ENCODE data around the gene SYT1. TPM values are rescaled to one million over a fixed set of nuclear protein-coding genes. Genes with fewer than 3 reads are reported as not detected.

SYT1 gene
- total and polyA plus RNA-seq, 2 of the 4 experiments (the other 2 are of a cell fraction): 2.8 to 3.0 TPM

- no peaks in the 10 kb centered on the region for H3K4me1 ChIP-seq (ENCODE audit: control insufficient read depth, insufficient read depth, low read length)
- H3K23ac ChIP-seq (ENCODE audit: low read depth, low read length): no peak overlapping the region
- no peak overlapping the region for H2BK120ac ChIP-seq (ENCODE audit: low read depth, low read length)
- in situ Hi-C loops (cut with MboI; ENCODE audit: low sequenced_read_pairs): no loop called here
- no peaks in the 10 kb centered on the region for H3K27me3 ChIP-seq (ENCODE audit: control insufficient read depth, insufficient read depth, low read length)
- no peaks in the 10 kb centered on the region for H3K79me1 ChIP-seq (ENCODE audit: low read depth in 1 of 2, low read length in 2 of 2)
- no peak for DNase-seq
- H2BK5ac ChIP-seq (ENCODE audit: low read depth, low read length, poor library complexity, severe bottlenecking): no peak overlapping the region
- H3K14ac ChIP-seq (replicated peaks; ENCODE audit: low read depth, low read length): no peak overlapping the region
- no peak overlapping the region for H4K5ac ChIP-seq (ENCODE audit: low read depth, low read length)
- no peak overlapping the region for H2AK5ac ChIP-seq (ENCODE audit: low read depth, low read length)
- no peak overlapping the region for H2AK9ac ChIP-seq (replicated peaks; ENCODE audit: low read depth, low read length, poor library complexity)
- intact Hi-C loops (cut with micrococcal nuclease): no loop called here
- BruUV-seq (replicated peaks): no TSS peak
- no peak overlapping the region for H4K8ac ChIP-seq (ENCODE audit: low read depth in 2 of 2, low read length in 2 of 2)
- H3K27ac ChIP-seq (ENCODE audit: insufficient read depth, low read length): no peak overlapping the region
- peaks cover 1% of the 10 kb centered on the region; the same call in 1 of the 2 replicates for H3K9me1 ChIP-seq (ENCODE audit: insufficient read depth, low read length)
- H2AFZ ChIP-seq (replicated peaks; ENCODE audit: low read length, poor library complexity): no peak overlapping the region
- no peak overlapping the region for H3K9ac ChIP-seq (ENCODE audit: low read depth, low read length)
- TF ChIP-seq NFE2L2 (IDR thresholded peaks at IDR 0.05; ENCODE audit: low read depth, low read length): peak; percentile 75
- no peak for TF ChIP-seq POLR2A (IDR thresholded peaks at IDR 0.05; ENCODE audit: low read depth, low read length)
- no peak for TF ChIP-seq CTCF (conservative IDR thresholded peaks at IDR 0.05; ENCODE audit: low read depth, low read length)
- TF ChIP-seq ELK1 (IDR thresholded peaks at IDR 0.05; ENCODE audit: borderline replicate concordance, low read depth, low read length): no peak
- no peak overlapping the region for H2BK20ac ChIP-seq (ENCODE audit: low read depth, low read length)
- dilution Hi-C loops (cut with HindIII; ENCODE audit: low sequenced_read_pairs, unreplicated experiment): no loop called here
- no peak overlapping the region for H4K91ac ChIP-seq (ENCODE audit: insufficient read depth, low read depth, low read length)
- no peak overlapping the region for H3K18ac ChIP-seq (ENCODE audit: low read depth, low read length)
- WGBS, 2 experiments (ENCODE audit: extremely low coverage in 2 of 2, insufficient read length in 1 of 2): no CpG with 5 or more reads among the region's 3 CpGs
- no peak for ATAC-seq (ENCODE audit: low read depth)
- ChIA-PET CTCF (interaction anchor here (0.6 kb wide), 1 partner anchor 931 kb away, joined by 3 read pairs; no protein-coding TSS in a partner anchor), POLR2A (ENCODE audit: unreplicated experiment) (no interaction called here)
- H3K4ac ChIP-seq (ENCODE audit: low read depth, low read length): no peak overlapping the region
- H3K4me2 ChIP-seq (ENCODE audit: low read depth, low read length): no peak overlapping the region
- H2BK15ac ChIP-seq (ENCODE audit: low read depth, low read length): no peak overlapping the region
- H4K20me1 ChIP-seq (ENCODE audit: insufficient read depth, low read length): no peaks in the 10 kb centered on the region
- no peak overlapping the region for H3K56ac ChIP-seq (ENCODE audit: extremely low read depth, insufficient read depth, low read length)
- no peaks in the 10 kb centered on the region for H3K36me3 ChIP-seq (ENCODE audit: control insufficient read depth, insufficient read depth, low read length)
- no peak overlapping the region for H3K4me3 ChIP-seq (ENCODE audit: insufficient read depth, low read depth, low read length)
- no peaks in the 10 kb centered on the region for H3K9me3 ChIP-seq (ENCODE audit: control insufficient read depth, insufficient read depth, low read length)
These were observed 460.0 kb downstream of the SYT1 start for GRCh38 chr12:79324571-79324970.
